Loucy (cell line): ENCODE results near the gene ADAMTS7.

Source experiments
- EZH2phosphoT487 ChIP-seq: fragments of 200-600 bp; IDR thresholded peaks from 2 replicates; pipeline ENCODE4 v1.6.1; 2018; ENCODE audit warnings: antibody characterized with exemption, mild to moderate bottlenecking, moderate library complexity, borderline replicate concordance
- TF ChIP-seq, protein P1 (sequence below): fragments of 200-600 bp; sonication (generic); conservative IDR thresholded peaks from 2 replicates; pipeline ENCODE4 v1.5.1; 2014; ENCODE audit warnings: mild to moderate bottlenecking, antibody characterized with exemption, low read length

GRCh38 chr15:78796510-78796909 is 14.8 kb downstream of the ADAMTS7 start:
- TF ChIP-seq, protein P1, sequence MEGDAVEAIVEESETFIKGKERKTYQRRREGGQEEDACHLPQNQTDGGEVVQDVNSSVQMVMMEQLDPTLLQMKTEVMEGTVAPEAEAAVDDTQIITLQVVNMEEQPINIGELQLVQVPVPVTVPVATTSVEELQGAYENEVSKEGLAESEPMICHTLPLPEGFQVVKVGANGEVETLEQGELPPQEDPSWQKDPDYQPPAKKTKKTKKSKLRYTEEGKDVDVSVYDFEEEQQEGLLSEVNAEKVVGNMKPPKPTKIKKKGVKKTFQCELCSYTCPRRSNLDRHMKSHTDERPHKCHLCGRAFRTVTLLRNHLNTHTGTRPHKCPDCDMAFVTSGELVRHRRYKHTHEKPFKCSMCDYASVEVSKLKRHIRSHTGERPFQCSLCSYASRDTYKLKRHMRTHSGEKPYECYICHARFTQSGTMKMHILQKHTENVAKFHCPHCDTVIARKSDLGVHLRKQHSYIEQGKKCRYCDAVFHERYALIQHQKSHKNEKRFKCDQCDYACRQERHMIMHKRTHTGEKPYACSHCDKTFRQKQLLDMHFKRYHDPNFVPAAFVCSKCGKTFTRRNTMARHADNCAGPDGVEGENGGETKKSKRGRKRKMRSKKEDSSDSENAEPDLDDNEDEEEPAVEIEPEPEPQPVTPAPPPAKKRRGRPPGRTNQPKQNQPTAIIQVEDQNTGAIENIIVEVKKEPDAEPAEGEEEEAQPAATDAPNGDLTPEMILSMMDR = no peak
- no peak for TF ChIP-seq EZH2phosphoT487
